Stromal cell of bone marrow (primary cell): ENCODE data around the gene SERINC2.

Source experiments
- DNase-seq: peaks from one replicate; pipeline ENCODE4 v3.0.0-alpha.2; 2012; ENCODE audit warnings: low read depth

Gene SERINC2

GRCh38 chr1:31412732-31413404 lies at the start of gene SERINC2:
TSS of gene SERINC2 (plus strand) at chr1:31413213. CDS start at chr1:31413266, 53 bp downstream.
- no peak for DNase-seq

DNA sequence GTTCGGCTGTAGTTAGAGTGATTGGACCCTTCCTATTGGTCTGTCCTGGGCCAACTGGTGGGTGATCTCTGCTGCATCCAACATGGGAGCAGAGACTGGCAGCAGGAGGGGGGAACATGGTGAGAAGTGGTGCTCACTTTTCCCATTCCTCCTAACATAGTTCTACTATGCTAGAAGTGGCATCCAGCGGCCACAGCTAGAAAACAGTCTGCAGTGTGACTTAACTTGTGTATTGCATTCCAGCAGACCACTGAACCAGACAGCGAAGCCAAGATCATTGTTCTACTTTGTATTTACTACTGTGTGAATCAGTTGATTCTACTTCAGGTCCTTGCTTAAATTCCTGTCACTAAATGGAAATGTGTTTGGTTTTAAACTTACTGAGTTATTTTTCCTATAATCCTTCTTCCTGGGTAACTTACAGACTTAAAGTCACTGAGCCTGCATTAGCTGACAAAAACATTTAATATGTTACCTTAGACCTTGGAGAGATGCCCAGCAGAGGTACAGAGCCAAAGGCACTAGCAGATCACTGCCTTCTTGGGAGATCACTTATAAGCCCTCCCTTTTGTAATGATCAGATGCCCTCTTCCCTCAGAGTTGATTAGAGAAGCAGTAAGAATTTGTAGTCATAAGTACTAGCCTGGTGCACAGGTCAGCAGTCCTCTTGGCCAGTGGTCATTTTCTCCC lies 48.3 kb upstream of the SERINC2 start:
- DNase-seq: no peak

- DNase-seq: no peak
Observed at GRCh38 chr1:31366796-31367195, 46.2 kb upstream of the SERINC2 start.

- no peak for DNase-seq
Observed at GRCh38 chr1:31368611-31369107, 44.4 kb upstream of the SERINC2 start.

DNA sequence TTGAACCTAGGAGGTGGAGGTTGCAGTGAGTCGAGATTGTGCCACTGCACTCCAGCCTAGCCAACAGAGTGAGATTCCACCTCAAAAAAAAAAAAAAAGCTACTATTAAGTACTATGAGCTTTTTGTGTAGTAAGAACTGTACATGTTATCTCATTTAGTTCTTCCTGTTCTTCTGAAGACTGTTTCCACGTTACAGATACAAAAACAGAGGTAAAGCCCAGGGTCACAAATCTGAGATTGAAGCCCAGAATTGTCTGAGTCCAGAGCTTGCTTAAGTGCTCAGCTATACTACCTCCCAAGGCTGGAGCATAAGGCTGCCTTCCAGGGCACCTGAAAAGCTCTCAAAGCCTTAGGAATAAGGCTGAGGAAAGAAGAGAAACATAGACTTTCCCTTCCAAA lies 43.0 kb upstream of the SERINC2 start:
- DNase-seq: no peak

DNA sequence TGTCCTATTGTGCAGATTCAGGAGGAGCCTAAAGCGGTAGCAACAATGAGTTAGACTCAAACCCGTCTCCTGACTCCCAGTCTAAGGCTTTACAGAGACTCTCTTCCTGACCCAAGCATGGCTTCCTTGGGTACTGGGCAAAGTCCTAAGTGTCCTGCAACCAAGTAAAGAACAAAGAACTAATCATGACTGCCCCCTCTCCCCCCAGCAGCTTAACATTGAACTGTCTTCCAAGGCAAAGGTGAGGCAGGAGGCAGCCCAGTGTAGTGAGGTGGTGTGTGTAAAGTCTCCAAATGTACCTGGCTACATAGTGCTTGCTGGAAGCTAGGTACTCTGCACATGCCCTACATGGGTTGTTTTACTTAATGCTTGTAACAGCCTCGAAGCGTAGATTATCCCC lies 42.4 kb upstream of the SERINC2 start:
- no peak for DNase-seq

DNA sequence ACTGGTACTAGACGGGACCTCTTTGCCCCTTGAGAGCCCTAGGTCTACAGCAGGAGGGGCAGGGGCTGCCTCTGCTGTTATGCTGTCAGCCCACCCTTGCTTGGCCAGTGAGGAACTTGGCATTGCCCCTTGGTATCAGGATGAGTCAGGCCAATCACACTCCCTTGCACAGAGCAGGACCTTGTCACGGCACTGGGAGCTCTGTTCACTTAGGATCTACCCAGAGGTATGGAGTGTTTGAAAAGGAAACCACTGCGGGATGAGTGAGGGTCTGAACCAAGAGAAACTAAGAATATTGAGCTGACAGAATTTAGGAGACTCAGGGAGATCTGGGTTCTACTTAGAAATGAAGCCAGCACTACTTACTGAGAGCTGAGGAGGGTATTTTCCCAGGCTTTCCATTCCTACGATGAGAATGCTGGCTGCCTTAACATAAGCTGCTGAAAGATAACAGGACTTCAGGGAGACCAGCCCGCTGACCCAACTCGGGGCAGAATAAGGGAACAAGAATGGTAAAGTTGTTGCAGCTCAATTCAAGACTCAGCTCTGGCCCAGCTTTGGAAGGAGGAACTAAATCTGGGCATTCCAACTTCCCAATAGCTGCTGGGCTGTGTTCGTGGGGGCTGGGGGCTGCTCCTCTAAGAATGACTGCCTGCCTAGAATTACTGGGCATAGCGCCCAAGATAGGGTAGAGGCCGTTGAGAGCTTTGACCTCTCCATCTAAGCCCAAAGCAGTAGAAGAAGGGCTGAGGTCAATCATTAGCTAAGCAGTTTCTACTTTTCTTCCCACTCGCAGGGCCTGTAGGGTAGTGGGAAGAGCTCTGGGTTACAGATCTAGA lies 41.7 kb upstream of the SERINC2 start:
- no peak for DNase-seq

- DNase-seq: no peak
Observed at GRCh38 chr1:31372051-31372450, 41.0 kb upstream of the SERINC2 start.

- DNase-seq: no peak
Observed at GRCh38 chr1:31372751-31373055, 40.3 kb upstream of the SERINC2 start.

- DNase-seq: no peak
Observed at GRCh38 chr1:31373056-31373896, 39.7 kb upstream of the SERINC2 start, which contains the start of gene FABP3. TSS of gene FABP3 (minus strand) at chr1:31373076. CDS start at chr1:31373014, 62 bp downstream.

GRCh38 chr1:31373897-31374486 lies 39.0 kb upstream of the SERINC2 start:
- no peak for DNase-seq

GRCh38 chr1:31374511-31375196 lies 38.4 kb upstream of the SERINC2 start:
- DNase-seq: peak; percentile 68

- DNase-seq: peak; percentile 96
Observed at GRCh38 chr1:31376375-31377134, 36.5 kb upstream of the SERINC2 start.

DNA sequence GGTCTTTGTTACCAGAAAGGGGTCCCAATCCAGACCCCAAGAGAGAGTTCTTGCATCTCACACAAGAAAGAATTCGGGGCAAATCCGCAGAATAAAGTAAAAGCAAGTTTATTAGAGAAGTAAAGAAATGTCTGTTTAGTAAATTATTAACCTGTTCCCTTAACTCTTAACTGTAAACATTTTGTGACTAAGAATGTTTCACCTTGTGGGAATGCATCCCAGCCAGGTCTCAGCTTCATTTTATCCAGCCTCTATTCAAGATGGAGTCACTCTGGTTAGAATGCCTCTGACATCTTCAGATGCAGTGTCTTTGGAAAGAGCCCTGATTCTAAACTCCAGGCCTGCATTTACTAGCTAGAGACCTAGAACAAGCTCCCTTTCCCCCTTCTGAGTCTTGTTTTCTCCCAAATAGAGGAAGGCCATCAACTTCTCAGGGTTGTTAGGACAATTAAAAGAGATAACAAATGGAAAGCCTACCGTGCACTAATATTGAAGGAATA lies 35.6 kb upstream of the SERINC2 start:
- DNase-seq: no peak

GRCh38 chr1:31378001-31378400 lies 35.0 kb upstream of the SERINC2 start:
- no peak for DNase-seq

- no peak for DNase-seq
Observed at GRCh38 chr1:31380181-31380580, 32.8 kb upstream of the SERINC2 start.

DNA sequence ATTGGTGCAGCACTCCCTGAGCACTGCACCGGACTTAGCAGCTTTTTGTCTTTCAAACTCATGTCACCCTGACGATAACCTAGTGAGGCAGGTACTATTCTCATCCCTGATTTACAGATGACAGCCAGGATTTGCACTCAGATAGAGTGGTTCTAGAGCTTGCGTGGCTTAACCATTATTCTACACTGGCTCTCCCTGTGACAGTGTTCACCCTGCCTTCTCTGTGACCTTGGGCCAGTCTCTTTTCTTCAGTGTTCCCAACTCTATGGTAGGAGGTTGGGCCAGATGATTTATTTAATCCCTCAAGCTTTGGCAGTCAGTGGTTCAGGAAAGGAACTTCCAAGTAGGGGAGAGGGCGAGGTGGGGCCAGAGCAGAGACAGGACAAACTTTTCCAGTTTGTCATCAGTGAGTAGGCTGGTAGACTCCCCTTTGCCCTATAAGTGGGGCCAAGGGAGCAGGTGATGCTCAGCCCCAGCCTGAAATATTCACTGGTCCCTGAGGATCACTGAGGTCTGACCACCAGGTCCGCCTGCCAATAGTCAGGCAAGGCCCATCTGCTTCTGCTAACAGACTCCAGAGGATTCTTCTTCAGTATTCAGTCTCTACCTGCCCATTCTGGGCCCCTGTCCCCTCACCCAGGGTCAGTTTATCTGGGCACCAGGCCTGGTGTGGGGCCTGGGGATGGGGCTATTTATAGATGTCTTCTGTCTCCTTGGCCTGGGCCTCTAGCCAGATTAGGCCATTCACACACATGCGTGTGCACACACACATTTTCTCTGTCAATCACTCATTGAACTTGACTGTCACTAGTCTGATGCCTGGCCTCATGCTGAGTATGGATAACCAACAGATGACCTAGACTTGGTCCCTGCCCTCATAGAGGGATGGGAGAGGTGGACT lies 31.4 kb upstream of the SERINC2 start:
- DNase-seq: no peak

DNA sequence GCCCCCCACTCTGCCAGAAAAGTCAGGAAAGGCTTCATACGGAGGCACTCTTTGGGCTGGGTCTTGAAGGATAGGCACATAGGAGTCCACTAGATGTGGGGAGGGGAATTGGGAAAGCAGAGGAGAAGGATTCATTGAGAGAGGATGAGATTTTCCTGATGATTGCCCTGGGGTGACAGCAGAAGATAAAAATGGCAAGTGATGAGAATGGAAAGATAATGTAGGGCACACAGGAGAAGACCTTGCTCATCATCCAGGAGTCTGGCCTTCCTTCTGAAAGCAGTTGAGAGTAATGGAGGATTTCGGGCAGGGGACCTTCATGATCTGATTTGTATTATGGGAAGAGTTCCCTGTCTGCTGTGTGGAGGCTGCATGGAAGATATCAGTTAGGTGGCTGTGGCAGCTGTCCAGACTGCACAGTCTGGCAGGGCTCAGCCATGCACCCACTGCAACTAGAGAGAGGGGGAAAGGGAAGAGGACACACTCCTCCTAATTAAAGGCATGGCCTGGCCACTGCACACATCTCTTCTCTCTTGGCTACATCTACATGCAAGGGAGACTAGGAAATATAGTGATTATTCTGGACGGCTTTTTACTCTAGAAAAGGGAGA lies 30.5 kb upstream of the SERINC2 start:
- DNase-seq: no peak
